ENCODE results near the gene FBLL1. TPM values are rescaled to one million over a fixed set of nuclear protein-coding genes. Genes with fewer than 3 reads are reported as not detected.

Gene FBLL1
- total and polyA plus RNA-seq, 9 of the 15 experiments (the other 6 are each of a cell fraction or from before 2014, with no cell fraction given): not detected

DNA sequence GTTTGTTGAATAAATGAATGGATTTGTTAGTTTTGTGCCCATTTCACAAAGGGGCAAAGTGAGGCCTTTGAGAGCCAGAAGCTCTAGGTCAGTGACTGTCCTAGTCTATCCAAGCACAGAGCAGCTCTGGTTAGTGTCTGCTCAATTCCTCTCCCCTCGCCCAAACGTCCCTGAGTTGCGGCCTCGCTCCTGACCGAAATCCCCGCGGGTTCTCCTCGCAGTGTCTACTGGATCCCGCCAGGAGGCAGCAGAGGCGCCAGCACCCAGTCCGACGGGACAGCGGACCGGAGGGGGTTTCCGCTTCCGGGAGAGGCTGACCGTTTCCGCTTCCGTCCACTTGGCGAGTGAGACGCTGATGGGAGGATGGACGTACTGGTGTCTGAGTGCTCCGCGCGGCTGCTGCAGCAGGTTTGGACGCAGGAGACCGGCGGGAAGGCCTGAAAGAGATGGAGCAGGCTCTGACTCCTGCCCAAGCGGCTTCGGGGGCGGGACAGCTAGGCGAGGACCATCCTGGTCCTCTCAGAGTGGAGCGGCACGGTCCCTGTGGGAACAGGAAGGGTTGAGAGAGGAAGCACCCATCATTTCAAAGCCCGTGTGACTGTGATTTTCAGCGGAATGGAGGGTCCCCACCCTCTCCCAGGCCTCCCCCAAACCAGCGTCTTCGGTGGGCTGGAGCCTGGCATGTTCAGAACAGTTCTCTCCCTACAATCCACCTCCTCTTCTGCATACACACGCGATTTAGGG, 42.8 kb upstream of the FBLL1 start, which contains the start of gene RARS1 (continued):
- TF ChIP-seq ILF3 (IDR thresholded peaks at IDR 0.05; ENCODE audit: borderline replicate concordance) (no peak), MTA3 (IDR thresholded peaks at IDR 0.05; ENCODE audit: borderline replicate concordance) (peak; percentile 58; the same call in 1 of the 2 replicates), MED1 (CRISPR knock-in tag; IDR thresholded peaks at IDR 0.05; ENCODE audit: borderline replicate concordance) (no peak), TAF1 (IDR thresholded peaks at IDR 0.05; ENCODE audit: control insufficient read depth, extremely low read depth, insufficient read depth, low read length, severe bottlenecking) (peak; percentile 81), MAFF (IDR thresholded peaks at IDR 0.05; ENCODE audit: low read length) (no peak), ZBTB5 (IDR thresholded peaks at IDR 0.05) (no peak), JUNB (CRISPR knock-in tag; conservative IDR thresholded peaks at IDR 0.05) (no peak), BMI1 (IDR thresholded peaks at IDR 0.05; ENCODE audit: low read length) (no peak), RBM34 (IDR thresholded peaks at IDR 0.05; ENCODE audit: borderline replicate concordance, insufficient read depth, low read length) (no peak), TAF15 (IDR thresholded peaks at IDR 0.05; ENCODE audit: low read depth, low read length) (no peak), GTF2B (IDR thresholded peaks at IDR 0.05; ENCODE audit: extremely low read depth, insufficient read length) (no peak), SMARCE1 (IDR thresholded peaks at IDR 0.05) (no peak), RAD21 (CRISPR knock-in tag; conservative IDR thresholded peaks at IDR 0.05 in 1 of 2, IDR thresholded peaks at IDR 0.05 in 1 of 2) (peak; percentile 43 to 67; a peak in 3 of 4 replicates), RCOR1 (IDR thresholded peaks at IDR 0.05; ENCODE audit: borderline replicate concordance in 1 of 2, low read depth in 2 of 2, low read length in 2 of 2) (peak in 1 of 2 experiments; percentile 49; a peak in 1 of 4 replicates), MNT (conservative IDR thresholded peaks at IDR 0.05) (peak; percentile 27 to 63; a peak in 3 of 4 replicates), RUNX1 (IDR thresholded peaks at IDR 0.05; ENCODE audit: low read depth) (no peak), CTCFL (IDR thresholded peaks at IDR 0.05; ENCODE audit: borderline replicate concordance, insufficient read depth, low read depth, low read length, poor library complexity, severe bottlenecking) (peak; percentile 69), FOXA1 (IDR thresholded peaks at IDR 0.05; ENCODE audit: borderline replicate concordance) (no peak), FOS (IDR thresholded peaks at IDR 0.05; ENCODE audit: extremely low read depth, insufficient read length) (no peak)
- TF ChIP-seq, protein P1, sequence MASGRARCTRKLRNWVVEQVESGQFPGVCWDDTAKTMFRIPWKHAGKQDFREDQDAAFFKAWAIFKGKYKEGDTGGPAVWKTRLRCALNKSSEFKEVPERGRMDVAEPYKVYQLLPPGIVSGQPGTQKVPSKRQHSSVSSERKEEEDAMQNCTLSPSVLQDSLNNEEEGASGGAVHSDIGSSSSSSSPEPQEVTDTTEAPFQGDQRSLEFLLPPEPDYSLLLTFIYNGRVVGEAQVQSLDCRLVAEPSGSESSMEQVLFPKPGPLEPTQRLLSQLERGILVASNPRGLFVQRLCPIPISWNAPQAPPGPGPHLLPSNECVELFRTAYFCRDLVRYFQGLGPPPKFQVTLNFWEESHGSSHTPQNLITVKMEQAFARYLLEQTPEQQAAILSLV (tag; IDR thresholded peaks at IDR 0.05): no peak

Measured in K562 (cell line).